C4-2B (cell line): Measurements from ENCODE around the gene PRPF38A.

Source experiments
- CTCF ChIP-seq: fragments of 450-650 bp; conservative IDR thresholded peaks from 2 replicates; pipeline ENCODE4 v1.5.1; 2017; ENCODE audit warnings: mild to moderate bottlenecking
- ZFX ChIP-seq: fragments of 450-650 bp; IDR thresholded peaks from 2 replicates; pipeline ENCODE4 v1.6.1; 2017

- no peak for TF ChIP-seq CTCF
- TF ChIP-seq ZFX, result no peak
These were observed 35.6 kb downstream of the PRPF38A start for GRCh38 chr1:52439976-52440375.
